ENCODE data around the gene PSMB11.

DNA sequence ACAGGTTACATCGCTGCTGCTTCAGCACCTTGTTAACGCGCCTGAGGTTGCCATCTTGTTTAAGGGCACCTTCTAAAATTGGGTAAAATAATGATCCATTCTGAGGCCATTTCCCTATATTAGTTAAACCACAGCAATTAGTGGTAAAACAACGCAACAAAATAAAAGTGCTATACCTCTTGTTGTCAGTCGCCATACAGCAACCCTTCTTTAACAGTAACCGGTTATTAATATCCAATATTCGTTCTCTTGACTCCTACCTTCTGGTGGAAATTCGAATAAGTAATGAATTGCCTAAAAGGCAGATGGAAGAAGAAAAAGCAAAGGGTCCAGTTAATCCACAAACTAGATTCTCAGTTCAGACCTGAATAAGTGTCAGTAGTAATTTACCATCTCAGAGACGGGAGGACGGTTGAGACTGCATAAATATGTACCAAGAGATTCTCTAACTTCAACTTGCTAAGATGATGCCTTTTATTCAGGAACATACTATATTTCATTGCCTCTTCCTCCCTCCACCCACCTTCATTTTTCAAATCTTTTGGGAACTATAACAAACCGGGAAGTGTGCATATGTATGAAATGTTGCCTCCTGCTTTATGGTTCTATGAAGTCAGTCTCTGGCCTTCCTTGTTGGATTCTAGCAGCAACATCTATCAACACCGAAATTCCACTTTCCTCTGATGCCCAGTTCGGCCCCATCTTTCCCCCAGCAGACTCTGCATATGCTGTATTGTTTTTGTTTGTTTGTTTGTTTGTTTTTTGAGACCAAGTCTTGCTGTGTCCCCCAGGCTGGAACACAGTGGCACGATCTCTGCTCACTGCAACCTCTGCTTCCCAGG is 6.5 kb upstream of the PSMB11 start:
- no peak for TF ChIP-seq CTCF (conservative IDR thresholded peaks at IDR 0.05)
- no peak for TF ChIP-seq ZFX (IDR thresholded peaks at IDR 0.05)

Data from C4-2B (cell line).